Ovary (tissue), 9 donors: ENCODE results near the gene FUCA1. TPM values are rescaled to one million over a fixed set of nuclear protein-coding genes. Genes with fewer than 3 reads are reported as not detected.

Source experiments
- DNase-seq, 5 donors: peaks; one replicate each; pipeline ENCODE4 v3.0.0-alpha.2; 2019 to 2020
- H3K27ac ChIP-seq, 2 donors: fragments of 200-600 bp; one replicate each; pipeline versions ENCODE4 v1.5.1 to v1.8.0; 2019 to 2022
- H3K27me3 ChIP-seq: fragments of 200-600 bp; one replicate; pipeline ENCODE4 v1.8.0; 2022
- H3K36me3 ChIP-seq: fragments of 200-600 bp; sonication (generic); one replicate; pipeline ENCODE4 v1.5.1; 2019
- H3K4me1 ChIP-seq: one replicate; pipeline ENCODE4 v1.8.1; 2013; ENCODE audit warnings: mild to moderate bottlenecking, moderate library complexity; ENCODE audit not compliant: insufficient read depth
- H3K4me3 ChIP-seq: fragments of 200-600 bp; sonication (generic); one replicate; pipeline ENCODE4 v1.5.1; 2017
- H3K9me3 ChIP-seq, 2 donors: fragments of 200-600 bp in 1 of 2; sonication (generic) in 1 of 2; one replicate each; pipeline versions ENCODE4 v1.5.1 to v1.8.1; 2013 to 2019; ENCODE audit warnings: mild to moderate bottlenecking in 1 of 2, moderate library complexity in 1 of 2
- CTCF ChIP-seq, 3 donors: fragments of 450-650 bp in 2 of 3; fragments of 200-600 bp in 1 of 3; IDR thresholded peaks; one replicate each; pipeline versions ENCODE4 v1.5.1 to v1.8.0; 2016 to 2022; ENCODE audit warnings: antibody characterized with exemption in 3 of 3, mild to moderate bottlenecking in 1 of 3
- EP300 ChIP-seq: sonication (generic); formaldehyde crosslinking; IDR thresholded peaks from one replicate; pipeline ENCODE4 v1.6.1; 2017; ENCODE audit warnings: antibody characterized with exemption
- POLR2A ChIP-seq: fragments of 450-650 bp; IDR thresholded peaks from one replicate; pipeline ENCODE4 v1.6.1; 2017; ENCODE audit warnings: antibody characterized with exemption, mild to moderate bottlenecking, moderate library complexity
- WGBS, 3 donors: extraction: QIAGEN DNeasy Blood & Tissue Kit in 1 of 3; methylation state at CpG; one replicate each; pipeline versions ENCODE4 v1.1.5 to v1.1.7; 2013 to 2017; 5-methylcytosine and 5-hydroxymethylcytosine counted together
- intact Hi-C, 4 donors: fragments of 100-400 bp; cut with DNase I; formaldehyde crosslinking; loops; one replicate each; pipeline versions ENCODE4 v1.11.0 to v1.15.1; 2022 to 2023
- polyA plus RNA-seq, 2 donors: library from polyadenylated mRNA; stranded (reverse); fragments of 200-250 nt in 1 of 2; fragments of 350-450 nt in 1 of 2; fragmentation: Illumina TruSeq in 1 of 2; extraction: RNeasy Lipid Tissue Mini Kit (QIAGEN cat#74804) in 1 of 2; gene quantifications; one replicate each; pipeline ENCODE4 v1.2.3, GENCODE V29; 2013 to 2014
- total RNA-seq, 7 donors: library from RNA; depleted of rRNA in 2 of 7; stranded (reverse); fragments of >200 nt in 2 of 7; fragmentation: NEBNext Ultra II Directional in 3 of 7; extraction: Animal tissue kit (Norgen Biotek cat#: 25700) in 3 of 7; gene quantifications; one replicate each; pipeline versions ENCODE4 v1.1.0 to v1.2.4, GENCODE V29; 2016 to 2023
- donor health status: DM: no; HTN: no; CAD: no; lungs with moderate emphysema.
- donor health status: DM: no; HTN: no; CAD: no.
- donor health status: Bipolar disorder and iron deficiency.
- donor health status: DM: yes; HTN: yes; CAD: no.
- donor health status: DM: no; HTN: no; CAD: no.
- donor health status: DM: yes; HTN: yes; CAD: no.

Gene FUCA1
- total and polyA plus RNA-seq, 9 donors: 21.7 to 112 (median 25.6) TPM

- Histone ChIP-seq H3K27me3 (no peaks in the 10 kb centered on the region), H3K27ac (peak overlapping the region; percentile 19 to 67), H3K4me3 (peak overlapping the region; percentile 65), H3K9me3 (no peaks in the 10 kb centered on the region), H3K36me3 (no peaks in the 10 kb centered on the region), H3K4me1 (peaks cover 6% of the 10 kb centered on the region)
- intact Hi-C loops: loop anchor here in 1 of 4 donors (5.0 kb wide), 1 partner anchor 91 kb away; the partner anchor contains the start of gene PITHD1
- WGBS, 3 donors: 5 to 7% (median 7%) methylated on average over 20 of the region's 20 CpGs
- no peak for DNase-seq
- TF ChIP-seq POLR2A: no peak
- TF ChIP-seq EP300: no peak
- no peak for TF ChIP-seq CTCF (IDR thresholded peaks at IDR 0.05)
Observed at GRCh38 chr1:23868557-23869016, 497 bp upstream of the FUCA1 start.

- H3K36me3 ChIP-seq: no peaks in the 10 kb centered on the region
- intact Hi-C loops: loop anchor here in 1 of 4 donors (5.0 kb wide), 1 partner anchor 90 kb away; the partner anchor contains the start of gene PITHD1
- H3K4me1 ChIP-seq: peaks cover 6% of the 10 kb centered on the region
- H3K27me3 ChIP-seq: no peaks in the 10 kb centered on the region
- no peak for TF ChIP-seq EP300
- TF ChIP-seq CTCF (IDR thresholded peaks at IDR 0.05): no peak
- TF ChIP-seq POLR2A: no peak
- 2 to 14% (median 14%) methylated on average over 3 to 17 of the region's 17 CpGs for WGBS, 3 donors
- no peaks in the 10 kb centered on the region for H3K9me3 ChIP-seq
- peak in 1 of 5 donors; percentile 36 for DNase-seq
- peak overlapping the region in 1 of 2 donors; percentile 44 for H3K27ac ChIP-seq
- peak overlapping the region; percentile 65 for H3K4me3 ChIP-seq
Observed at GRCh38 chr1:23867542-23867894, 572 bp downstream of the FUCA1 start.

GRCh38 chr1:23865543-23865930 lies 2.6 kb downstream of the FUCA1 start:
- Histone ChIP-seq H3K4me1 (peaks cover 6% of the 10 kb centered on the region), H3K27ac (no peak overlapping the region), H3K4me3 (no peak overlapping the region), H3K27me3 (no peaks in the 10 kb centered on the region), H3K9me3 (no peaks in the 10 kb centered on the region), H3K36me3 (no peaks in the 10 kb centered on the region)
- no peak for TF ChIP-seq EP300
- no peak for TF ChIP-seq POLR2A
- TF ChIP-seq CTCF (IDR thresholded peaks at IDR 0.05): no peak
- WGBS, 3 donors: 92 to 97% (median 94%) methylated on average over 4 of the region's 4 CpGs
- intact Hi-C loops: loop anchor here in 1 of 4 donors (5.0 kb wide), 1 partner anchor 88 kb away; the partner anchor contains the start of gene PITHD1
- DNase-seq: no peak

- Histone ChIP-seq H3K27ac (no peak overlapping the region), H3K4me1 (peaks cover 6% of the 10 kb centered on the region), H3K36me3 (no peaks in the 10 kb centered on the region), H3K4me3 (no peak overlapping the region), H3K27me3 (no peaks in the 10 kb centered on the region), H3K9me3 (no peaks in the 10 kb centered on the region)
- TF ChIP-seq EP300 (no peak), CTCF (IDR thresholded peaks at IDR 0.05) (no peak), POLR2A (no peak)
- WGBS, 3 donors: 91 to 95% (median 91%) methylated on average over 13 of the region's 13 CpGs
- DNase-seq: no peak
- intact Hi-C loops: loop anchor here in 1 of 4 donors (5.0 kb wide), 1 partner anchor 88 kb away; the partner anchor contains the start of gene PITHD1
Observed at GRCh38 chr1:23864801-23865542, 3.1 kb downstream of the FUCA1 start.
